CD14-positive monocyte (primary cell): Measurements from ENCODE around the gene MAD2L1BP. TPM values are rescaled to one million over a fixed set of nuclear protein-coding genes. Genes with fewer than 3 reads are reported as not detected.
A peak's percentile ranks its signal among the peaks of the same experiment; 100 is the strongest.

Experiments
- DNase-seq, 3 donors: peaks; one replicate each; pipeline ENCODE4 v3.0.0-alpha.2; 2011 to 2022
- H2AFZ ChIP-seq: 2 replicates; pipeline ENCODE4 v1.6.0; 2012; ENCODE audit warnings: mild to moderate bottlenecking, low read depth, low read length, inconsistent platforms; ENCODE audit not compliant: insufficient read depth, poor library complexity, severe bottlenecking
- H3K27ac ChIP-seq, 2 donors: 1 replicate in 1 of 2; 2 replicates in 1 of 2; pipeline ENCODE4 v1.5.1; 2012 to 2013; ENCODE audit warnings: low read length in 2 of 2, control low read depth in 1 of 2, inconsistent platforms in 1 of 2, low read depth in 1 of 2, mild to moderate bottlenecking in 1 of 2
- H3K27me3 ChIP-seq, 2 donors: one replicate each; pipeline versions ENCODE4 v1.6.0 to v1.6.1; 2011 to 2013; ENCODE audit warnings: low read length in 2 of 2; ENCODE audit not compliant: control insufficient read depth in 2 of 2, insufficient read depth in 2 of 2
- H3K36me3 ChIP-seq, 2 donors: replicated peaks in 1 of 2; 1 replicate in 1 of 2; 2 replicates in 1 of 2; pipeline versions ENCODE4 v1.5.1 to v1.6.1; 2012 to 2013; ENCODE audit warnings: low read length in 2 of 2, control low read depth in 1 of 2, inconsistent platforms in 1 of 2, mild to moderate bottlenecking in 1 of 2; ENCODE audit not compliant: insufficient read depth in 2 of 2, control insufficient read depth in 1 of 2
- H3K4me1 ChIP-seq, 2 donors: 1 replicate in 1 of 2; 2 replicates in 1 of 2; pipeline versions ENCODE4 v1.5.1 to v1.6.1; 2012 to 2013; ENCODE audit warnings: low read length in 2 of 2, control low read depth in 1 of 2, inconsistent platforms in 1 of 2, mild to moderate bottlenecking in 1 of 2, moderate library complexity in 1 of 2; ENCODE audit not compliant: insufficient read depth in 2 of 2, control insufficient read depth in 1 of 2
- H3K4me2 ChIP-seq: replicated peaks from 2 replicates; pipeline ENCODE3; 2012; ENCODE audit warnings: low read length, moderate library complexity, mild to moderate bottlenecking; ENCODE audit not compliant: poor library complexity, severe bottlenecking; ENCODE audit errors: extremely low read depth
- H3K4me3 ChIP-seq, 3 experiments: fragments of 200-600 bp in 1 of 3; sonication (generic) in 1 of 3; replicated peaks in 1 of 3; 1 replicate in 2 of 3; 2 replicates in 1 of 3; pipeline ENCODE4 v1.5.1; 2011 to 2013; ENCODE audit warnings: low read length in 3 of 3, mild to moderate bottlenecking in 3 of 3, control low read depth in 2 of 3, low read depth in 2 of 3, inconsistent platforms in 1 of 3, moderate library complexity in 1 of 3
- H3K79me2 ChIP-seq: 2 replicates; pipeline ENCODE4 v1.6.0; 2012; ENCODE audit warnings: mild to moderate bottlenecking, control low read depth, inconsistent platforms, low read length, moderate library complexity; ENCODE audit not compliant: insufficient read depth
- H3K9ac ChIP-seq: 2 replicates; pipeline ENCODE4 v1.6.0; 2017; ENCODE audit warnings: low read length, mild to moderate bottlenecking; ENCODE audit not compliant: insufficient read depth, poor library complexity, severe bottlenecking
- H3K9me3 ChIP-seq, 2 donors: replicated peaks in 1 of 2; 1 replicate in 1 of 2; 2 replicates in 1 of 2; pipeline versions ENCODE4 v1.5.1 to v1.6.1; 2012 to 2013; ENCODE audit warnings: low read length in 2 of 2, control low read depth in 1 of 2; ENCODE audit not compliant: control insufficient read depth in 1 of 2, insufficient read depth in 1 of 2
- H4K20me1 ChIP-seq: 2 replicates; pipeline ENCODE4 v1.6.0; 2012; ENCODE audit warnings: mild to moderate bottlenecking, low read length, control low read depth, moderate library complexity; ENCODE audit not compliant: insufficient read depth
- H3K27ac Mint-ChIP-seq, 7 donors: one replicate each; pipeline ENCODE4 v1.8.0; 2020; ENCODE audit warnings: mild to moderate bottlenecking in 7 of 7, mixed read lengths in 7 of 7, moderate library complexity in 6 of 7, inconsistent platforms in 2 of 7
- H3K27me3 Mint-ChIP-seq, 3 donors: one replicate each; pipeline ENCODE4 v1.8.0; 2021 to 2022; ENCODE audit warnings: low read depth in 3 of 3, mild to moderate bottlenecking in 3 of 3, mixed read lengths in 3 of 3, moderate library complexity in 3 of 3, inconsistent platforms in 1 of 3
- H3K36me3 Mint-ChIP-seq, 2 donors: one replicate each; pipeline ENCODE4 v1.8.0; 2020; ENCODE audit warnings: mixed read lengths in 2 of 2, inconsistent platforms in 1 of 2, mild to moderate bottlenecking in 1 of 2
- H3K4me1 Mint-ChIP-seq: one replicate; pipeline ENCODE4 v1.8.0; 2020; ENCODE audit warnings: mild to moderate bottlenecking, mixed read lengths
- H3K4me3 Mint-ChIP-seq, 2 donors: one replicate each; pipeline ENCODE4 v1.8.0; 2020; ENCODE audit warnings: mild to moderate bottlenecking in 2 of 2, mixed read lengths in 2 of 2, moderate library complexity in 1 of 2
- H3K9me3 Mint-ChIP-seq, 7 donors: one replicate each; pipeline ENCODE4 v1.8.0; 2020 to 2022; ENCODE audit warnings: mixed read lengths in 7 of 7, mild to moderate bottlenecking in 6 of 7, moderate library complexity in 6 of 7, inconsistent platforms in 2 of 7
- WGBS: methylation state at CpG from one replicate; pipeline ENCODE4 v1.1.5; 2013; ENCODE audit warnings: missing lambda C conversion rate; ENCODE audit not compliant: insufficient coverage; 5-methylcytosine and 5-hydroxymethylcytosine counted together
- intact Hi-C, 2 donors: fragments of 100-400 bp; cut with micrococcal nuclease; formaldehyde crosslinking; loops; one replicate each; pipeline versions ENCODE4 v1.15.0 to v1.15.1; 2023
- polyA plus RNA-seq, 3 donors: library from polyadenylated mRNA; depleted of rRNA in 1 of 3; unstranded in 2 of 3; stranded (reverse) in 1 of 3; fragments of 300-500 nt in 2 of 3; fragments of >200 nt in 1 of 3; fragmentation: Illumina TruSeq in 2 of 3; gene quantifications; 1 replicate in 2 of 3; 2 replicates in 1 of 3; pipeline ENCODE4 v1.2.3, GENCODE V29; 2012 to 2021
- TF ChIP-seq, protein P1 (sequence below): fragments of 200-600 bp; IDR thresholded peaks from one replicate; pipeline ENCODE4 v1.8.0; 2022; ENCODE audit warnings: antibody characterized with exemption, mild to moderate bottlenecking

Gene MAD2L1BP
- polyA plus RNA-seq, 3 donors = 17.3 to 33.5 (median 26.5) TPM

DNA sequence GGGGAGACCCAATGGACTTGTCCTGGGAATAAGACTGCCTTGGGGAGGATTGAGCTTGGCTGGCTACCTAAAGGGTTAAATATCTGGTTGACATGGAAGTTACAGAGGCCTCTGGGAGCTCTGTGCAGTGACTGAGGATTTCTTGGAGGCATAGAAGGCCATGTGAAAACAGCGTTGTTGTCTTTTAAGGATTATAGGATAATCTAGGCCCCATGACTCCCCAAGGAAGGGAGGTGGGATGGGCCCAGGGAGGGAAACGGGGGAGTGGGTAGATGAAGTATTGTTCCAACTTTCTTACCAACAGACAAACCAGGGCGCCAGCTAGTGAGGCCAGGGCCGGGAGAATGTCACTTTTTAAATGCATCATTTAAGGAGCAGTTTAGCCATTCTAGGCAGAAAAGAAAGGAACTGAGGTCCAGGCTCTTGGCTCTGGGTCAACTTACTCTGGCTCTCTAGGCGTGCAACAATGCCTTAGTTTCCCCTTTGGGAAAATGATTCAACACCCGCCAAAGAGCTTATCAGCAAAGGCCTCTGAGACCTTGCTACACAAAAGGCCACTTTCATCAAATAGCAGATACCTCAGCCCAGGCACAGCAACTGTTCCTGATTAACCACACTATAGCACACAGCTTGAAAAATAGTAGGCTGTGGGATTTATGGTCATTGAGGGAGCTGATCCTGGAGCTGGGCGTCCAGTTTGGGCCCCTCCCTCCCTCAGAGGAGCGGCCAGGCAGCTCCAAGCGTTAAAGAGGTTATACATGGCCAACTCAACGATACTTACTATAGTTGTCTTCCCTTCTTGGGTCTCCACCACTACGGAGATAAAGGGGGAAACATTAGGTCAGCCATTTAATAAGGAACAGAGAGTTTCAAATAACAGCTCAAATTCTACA, 44.9 kb downstream of the MAD2L1BP start:
- TF ChIP-seq, protein P1, sequence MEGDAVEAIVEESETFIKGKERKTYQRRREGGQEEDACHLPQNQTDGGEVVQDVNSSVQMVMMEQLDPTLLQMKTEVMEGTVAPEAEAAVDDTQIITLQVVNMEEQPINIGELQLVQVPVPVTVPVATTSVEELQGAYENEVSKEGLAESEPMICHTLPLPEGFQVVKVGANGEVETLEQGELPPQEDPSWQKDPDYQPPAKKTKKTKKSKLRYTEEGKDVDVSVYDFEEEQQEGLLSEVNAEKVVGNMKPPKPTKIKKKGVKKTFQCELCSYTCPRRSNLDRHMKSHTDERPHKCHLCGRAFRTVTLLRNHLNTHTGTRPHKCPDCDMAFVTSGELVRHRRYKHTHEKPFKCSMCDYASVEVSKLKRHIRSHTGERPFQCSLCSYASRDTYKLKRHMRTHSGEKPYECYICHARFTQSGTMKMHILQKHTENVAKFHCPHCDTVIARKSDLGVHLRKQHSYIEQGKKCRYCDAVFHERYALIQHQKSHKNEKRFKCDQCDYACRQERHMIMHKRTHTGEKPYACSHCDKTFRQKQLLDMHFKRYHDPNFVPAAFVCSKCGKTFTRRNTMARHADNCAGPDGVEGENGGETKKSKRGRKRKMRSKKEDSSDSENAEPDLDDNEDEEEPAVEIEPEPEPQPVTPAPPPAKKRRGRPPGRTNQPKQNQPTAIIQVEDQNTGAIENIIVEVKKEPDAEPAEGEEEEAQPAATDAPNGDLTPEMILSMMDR = no peak
- WGBS = 98% methylated on average over 5 of the region's 11 CpGs
- H3K27ac Mint-ChIP-seq = peak overlapping the region in 1 of 7 donors; percentile 10

DNA sequence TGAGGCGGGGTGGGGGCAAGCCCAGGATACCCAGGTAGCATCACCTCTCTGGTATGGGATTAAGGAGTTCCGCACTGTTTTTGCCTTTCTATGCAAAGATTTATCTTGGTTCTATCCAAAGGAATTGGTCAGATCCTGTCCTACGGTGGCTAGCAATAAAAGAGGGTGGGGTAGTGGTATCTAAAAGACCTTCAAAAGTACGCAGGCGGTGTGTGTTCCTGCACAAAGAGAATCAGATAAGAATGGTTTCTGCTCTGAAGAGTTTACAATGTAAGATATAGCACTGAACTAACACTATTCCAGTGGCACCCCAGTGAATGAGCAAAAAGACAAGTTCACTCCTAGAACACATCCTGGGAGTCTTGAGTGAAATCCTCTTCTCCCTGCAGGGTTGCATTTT, 45.7 kb downstream of the MAD2L1BP start:
- Mint-ChIP-seq H3K36me3 (peaks cover 65 to 73% of the 10 kb centered on the region in 2 donors), H3K27ac (peak overlapping the region in 2 of 7 donors; percentile 7 to 54), H3K27me3 (no peaks in the 10 kb centered on the region), H3K9me3 (no peaks in the 10 kb centered on the region), H3K4me3 (no peak overlapping the region), H3K4me1 (peaks cover 18% of the 10 kb centered on the region)
- no peak overlapping the region for H3K4me2 ChIP-seq
- no peaks in the 10 kb centered on the region for H3K27me3 ChIP-seq
- no peak overlapping the region for H3K9ac ChIP-seq
- intact Hi-C loops = no loop called here
- TF ChIP-seq, protein P1 = no peak
- H3K4me3 ChIP-seq = no peak overlapping the region
- peaks cover 9 to 11% of the 10 kb centered on the region in 2 donors for H3K4me1 ChIP-seq
- no peak overlapping the region for H2AFZ ChIP-seq
- H3K27ac ChIP-seq = no peak overlapping the region
- no peaks in the 10 kb centered on the region for H3K9me3 ChIP-seq
- no peak for DNase-seq
- 97% methylated on average over 3 of the region's 5 CpGs for WGBS
- peaks cover 61% of the 10 kb centered on the region for H4K20me1 ChIP-seq
- H3K36me3 ChIP-seq = peaks cover 50 to 73% of the 10 kb centered on the region in 2 donors
- H3K79me2 ChIP-seq = peaks cover 51% of the 10 kb centered on the region

More for the DNA sequence above, 44.9 kb downstream of the MAD2L1BP start:
- H3K4me3 Mint-ChIP-seq = no peak overlapping the region
- H3K27ac ChIP-seq = no peak overlapping the region
- no peak overlapping the region for H3K4me3 ChIP-seq
- H3K36me3 Mint-ChIP-seq = peaks cover 68 to 81% of the 10 kb centered on the region in 2 donors
- no peak overlapping the region for H3K9ac ChIP-seq
- H3K79me2 ChIP-seq = peaks cover 43% of the 10 kb centered on the region
- intact Hi-C loops = no loop called here
- H3K27me3 Mint-ChIP-seq = no peaks in the 10 kb centered on the region
- H3K4me1 Mint-ChIP-seq = peaks cover 13% of the 10 kb centered on the region
- no peaks in the 10 kb centered on the region for H3K9me3 Mint-ChIP-seq
- H3K4me2 ChIP-seq = no peak overlapping the region
- DNase-seq = no peak
- no peaks in the 10 kb centered on the region for H3K9me3 ChIP-seq
- H2AFZ ChIP-seq = no peak overlapping the region
- no peaks in the 10 kb centered on the region for H3K27me3 ChIP-seq
- peaks cover 65% of the 10 kb centered on the region for H4K20me1 ChIP-seq
- peaks cover 9 to 10% of the 10 kb centered on the region in 2 donors for H3K4me1 ChIP-seq
- H3K36me3 ChIP-seq = peaks cover 57 to 80% of the 10 kb centered on the region in 2 donors
